ENCODE measurements around the gene S100A9. TPM values are rescaled to one million over a fixed set of nuclear protein-coding genes. Genes with fewer than 3 reads are reported as not detected.

S100A9 gene
- total RNA-seq, 1 experiment from 2014 or later = 0.33 TPM

DNA sequence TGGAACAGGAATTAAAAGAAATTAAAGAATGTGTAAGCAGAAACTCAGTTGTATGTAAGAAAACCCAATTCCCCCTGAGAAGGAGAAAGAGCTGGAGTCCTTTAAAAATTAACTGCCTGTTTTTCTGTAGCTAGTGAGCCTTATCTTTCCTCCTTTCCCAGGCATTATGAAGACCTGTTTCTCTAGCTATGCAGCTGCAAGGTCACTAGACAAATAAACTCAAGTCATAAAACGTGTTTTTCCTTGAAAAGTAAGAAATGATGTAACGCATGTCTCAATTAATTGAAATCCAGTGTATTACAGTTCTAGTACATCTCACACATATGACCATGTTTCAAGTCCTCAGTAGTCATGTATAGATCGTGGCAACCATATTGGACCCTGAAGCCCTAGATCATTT is 12.5 kb downstream of the S100A9 start:
- DNase-seq (ENCODE audit: low spot score) (no peak), ATAC-seq (no peak)
- TF ChIP-seq CBFB (CRISPR knock-in tag; IDR thresholded peaks at IDR 0.05; ENCODE audit: low read depth) (no peak), FOXJ3 (CRISPR knock-in tag; IDR thresholded peaks at IDR 0.05; ENCODE audit: borderline replicate concordance) (no peak), ZNF232 (CRISPR knock-in tag; IDR thresholded peaks at IDR 0.05) (no peak), ZNF416 (CRISPR knock-in tag; IDR thresholded peaks at IDR 0.05) (no peak), JAZF1 (CRISPR knock-in tag; IDR thresholded peaks at IDR 0.05) (no peak), ZNF423 (CRISPR knock-in tag; IDR thresholded peaks at IDR 0.05) (no peak), NFATC4 (CRISPR knock-in tag; IDR thresholded peaks at IDR 0.05) (no peak), ZNF671 (CRISPR knock-in tag; IDR thresholded peaks at IDR 0.05) (no peak), ZBTB21 (CRISPR knock-in tag; IDR thresholded peaks at IDR 0.05; ENCODE audit: borderline replicate concordance) (no peak), GTF2I (CRISPR knock-in tag; conservative IDR thresholded peaks at IDR 0.05) (no peak), SMAD4 (CRISPR knock-in tag; IDR thresholded peaks at IDR 0.05) (no peak), ZNF263 (CRISPR knock-in tag; IDR thresholded peaks at IDR 0.05; ENCODE audit: low read depth) (no peak), ETV6 (CRISPR knock-in tag; IDR thresholded peaks at IDR 0.05) (no peak), NFE2L1 (CRISPR knock-in tag; IDR thresholded peaks at IDR 0.05) (no peak), OVOL2 (CRISPR knock-in tag; IDR thresholded peaks at IDR 0.05; ENCODE audit: borderline replicate concordance) (no peak), MXD4 (CRISPR knock-in tag; IDR thresholded peaks at IDR 0.05; ENCODE audit: borderline replicate concordance) (no peak)
- TF ChIP-seq, protein P1, sequence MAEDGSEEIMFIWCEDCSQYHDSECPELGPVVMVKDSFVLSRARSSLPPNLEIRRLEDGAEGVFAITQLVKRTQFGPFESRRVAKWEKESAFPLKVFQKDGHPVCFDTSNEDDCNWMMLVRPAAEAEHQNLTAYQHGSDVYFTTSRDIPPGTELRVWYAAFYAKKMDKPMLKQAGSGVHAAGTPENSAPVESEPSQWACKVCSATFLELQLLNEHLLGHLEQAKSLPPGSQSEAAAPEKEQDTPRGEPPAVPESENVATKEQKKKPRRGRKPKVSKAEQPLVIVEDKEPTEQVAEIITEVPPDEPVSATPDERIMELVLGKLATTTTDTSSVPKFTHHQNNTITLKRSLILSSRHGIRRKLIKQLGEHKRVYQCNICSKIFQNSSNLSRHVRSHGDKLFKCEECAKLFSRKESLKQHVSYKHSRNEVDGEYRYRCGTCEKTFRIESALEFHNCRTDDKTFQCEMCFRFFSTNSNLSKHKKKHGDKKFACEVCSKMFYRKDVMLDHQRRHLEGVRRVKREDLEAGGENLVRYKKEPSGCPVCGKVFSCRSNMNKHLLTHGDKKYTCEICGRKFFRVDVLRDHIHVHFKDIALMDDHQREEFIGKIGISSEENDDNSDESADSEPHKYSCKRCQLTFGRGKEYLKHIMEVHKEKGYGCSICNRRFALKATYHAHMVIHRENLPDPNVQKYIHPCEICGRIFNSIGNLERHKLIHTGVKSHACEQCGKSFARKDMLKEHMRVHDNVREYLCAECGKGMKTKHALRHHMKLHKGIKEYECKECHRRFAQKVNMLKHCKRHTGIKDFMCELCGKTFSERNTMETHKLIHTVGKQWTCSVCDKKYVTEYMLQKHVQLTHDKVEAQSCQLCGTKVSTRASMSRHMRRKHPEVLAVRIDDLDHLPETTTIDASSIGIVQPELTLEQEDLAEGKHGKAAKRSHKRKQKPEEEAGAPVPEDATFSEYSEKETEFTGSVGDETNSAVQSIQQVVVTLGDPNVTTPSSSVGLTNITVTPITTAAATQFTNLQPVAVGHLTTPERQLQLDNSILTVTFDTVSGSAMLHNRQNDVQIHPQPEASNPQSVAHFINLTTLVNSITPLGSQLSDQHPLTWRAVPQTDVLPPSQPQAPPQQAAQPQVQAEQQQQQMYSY (CRISPR knock-in tag; IDR thresholded peaks at IDR 0.05) = no peak
- TF ChIP-seq, protein P2, sequence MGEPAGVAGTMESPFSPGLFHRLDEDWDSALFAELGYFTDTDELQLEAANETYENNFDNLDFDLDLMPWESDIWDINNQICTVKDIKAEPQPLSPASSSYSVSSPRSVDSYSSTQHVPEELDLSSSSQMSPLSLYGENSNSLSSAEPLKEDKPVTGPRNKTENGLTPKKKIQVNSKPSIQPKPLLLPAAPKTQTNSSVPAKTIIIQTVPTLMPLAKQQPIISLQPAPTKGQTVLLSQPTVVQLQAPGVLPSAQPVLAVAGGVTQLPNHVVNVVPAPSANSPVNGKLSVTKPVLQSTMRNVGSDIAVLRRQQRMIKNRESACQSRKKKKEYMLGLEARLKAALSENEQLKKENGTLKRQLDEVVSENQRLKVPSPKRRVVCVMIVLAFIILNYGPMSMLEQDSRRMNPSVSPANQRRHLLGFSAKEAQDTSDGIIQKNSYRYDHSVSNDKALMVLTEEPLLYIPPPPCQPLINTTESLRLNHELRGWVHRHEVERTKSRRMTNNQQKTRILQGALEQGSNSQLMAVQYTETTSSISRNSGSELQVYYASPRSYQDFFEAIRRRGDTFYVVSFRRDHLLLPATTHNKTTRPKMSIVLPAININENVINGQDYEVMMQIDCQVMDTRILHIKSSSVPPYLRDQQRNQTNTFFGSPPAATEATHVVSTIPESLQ (CRISPR knock-in tag; IDR thresholded peaks at IDR 0.05) = no peak
- TF ChIP-seq, protein P3, sequence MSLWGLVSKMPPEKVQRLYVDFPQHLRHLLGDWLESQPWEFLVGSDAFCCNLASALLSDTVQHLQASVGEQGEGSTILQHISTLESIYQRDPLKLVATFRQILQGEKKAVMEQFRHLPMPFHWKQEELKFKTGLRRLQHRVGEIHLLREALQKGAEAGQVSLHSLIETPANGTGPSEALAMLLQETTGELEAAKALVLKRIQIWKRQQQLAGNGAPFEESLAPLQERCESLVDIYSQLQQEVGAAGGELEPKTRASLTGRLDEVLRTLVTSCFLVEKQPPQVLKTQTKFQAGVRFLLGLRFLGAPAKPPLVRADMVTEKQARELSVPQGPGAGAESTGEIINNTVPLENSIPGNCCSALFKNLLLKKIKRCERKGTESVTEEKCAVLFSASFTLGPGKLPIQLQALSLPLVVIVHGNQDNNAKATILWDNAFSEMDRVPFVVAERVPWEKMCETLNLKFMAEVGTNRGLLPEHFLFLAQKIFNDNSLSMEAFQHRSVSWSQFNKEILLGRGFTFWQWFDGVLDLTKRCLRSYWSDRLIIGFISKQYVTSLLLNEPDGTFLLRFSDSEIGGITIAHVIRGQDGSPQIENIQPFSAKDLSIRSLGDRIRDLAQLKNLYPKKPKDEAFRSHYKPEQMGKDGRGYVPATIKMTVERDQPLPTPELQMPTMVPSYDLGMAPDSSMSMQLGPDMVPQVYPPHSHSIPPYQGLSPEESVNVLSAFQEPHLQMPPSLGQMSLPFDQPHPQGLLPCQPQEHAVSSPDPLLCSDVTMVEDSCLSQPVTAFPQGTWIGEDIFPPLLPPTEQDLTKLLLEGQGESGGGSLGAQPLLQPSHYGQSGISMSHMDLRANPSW (CRISPR knock-in tag; conservative IDR thresholded peaks at IDR 0.05; ENCODE audit: low read depth) = no peak
- ChIA-PET POLR2A (no interaction called here), CTCF (no interaction called here)
- Mint-ChIP-seq H3K9me3 (peaks cover 6% of the 10 kb centered on the region), H3K4me1 (no peaks in the 10 kb centered on the region), H3K27me3 (ENCODE audit: low read depth) (peaks cover 9% of the 10 kb centered on the region; the same call in 1 of the 2 replicates), H3K36me3 (no peaks in the 10 kb centered on the region), H3K4me3 (no peak overlapping the region), H3K27ac (no peak overlapping the region)

DNA sequence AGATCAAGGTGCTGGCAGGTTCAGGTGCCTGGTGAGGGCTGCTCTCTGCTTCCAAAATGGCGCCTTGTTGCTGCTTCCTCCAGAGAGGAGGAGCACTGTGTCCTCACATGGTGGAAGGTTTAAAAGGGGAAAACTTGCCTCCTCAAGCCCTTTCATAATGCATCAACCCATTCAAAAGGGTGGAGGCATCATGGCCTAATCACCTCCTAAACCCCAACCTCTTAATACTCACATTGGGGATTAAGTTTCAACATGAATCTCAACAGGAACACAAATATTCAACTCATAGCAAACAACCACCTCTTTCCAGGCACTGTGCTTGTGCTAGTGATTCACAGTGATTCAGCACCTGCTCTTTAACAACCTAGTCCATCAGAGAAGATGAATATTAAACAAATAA is 13.6 kb downstream of the S100A9 start:
- no peak overlapping the region for H3K27ac Mint-ChIP-seq
- no peak for ATAC-seq

More for the DNA sequence above, 13.6 kb downstream of the S100A9 start:
- Mint-ChIP-seq H3K36me3 (no peaks in the 10 kb centered on the region), H3K27me3 (ENCODE audit: low read depth) (peaks cover 9% of the 10 kb centered on the region), H3K9me3 (peaks cover 6% of the 10 kb centered on the region), H3K4me3 (no peak overlapping the region), H3K4me1 (no peaks in the 10 kb centered on the region)
- POLR2A ChIA-PET = no interaction called here
- TF ChIP-seq, protein P4, sequence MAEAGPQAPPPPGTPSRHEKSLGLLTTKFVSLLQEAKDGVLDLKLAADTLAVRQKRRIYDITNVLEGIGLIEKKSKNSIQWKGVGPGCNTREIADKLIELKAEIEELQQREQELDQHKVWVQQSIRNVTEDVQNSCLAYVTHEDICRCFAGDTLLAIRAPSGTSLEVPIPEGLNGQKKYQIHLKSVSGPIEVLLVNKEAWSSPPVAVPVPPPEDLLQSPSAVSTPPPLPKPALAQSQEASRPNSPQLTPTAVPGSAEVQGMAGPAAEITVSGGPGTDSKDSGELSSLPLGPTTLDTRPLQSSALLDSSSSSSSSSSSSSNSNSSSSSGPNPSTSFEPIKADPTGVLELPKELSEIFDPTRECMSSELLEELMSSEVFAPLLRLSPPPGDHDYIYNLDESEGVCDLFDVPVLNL (CRISPR knock-in tag; IDR thresholded peaks at IDR 0.05; ENCODE audit: borderline replicate concordance, low read depth) = no peak
- TF ChIP-seq, protein P5, sequence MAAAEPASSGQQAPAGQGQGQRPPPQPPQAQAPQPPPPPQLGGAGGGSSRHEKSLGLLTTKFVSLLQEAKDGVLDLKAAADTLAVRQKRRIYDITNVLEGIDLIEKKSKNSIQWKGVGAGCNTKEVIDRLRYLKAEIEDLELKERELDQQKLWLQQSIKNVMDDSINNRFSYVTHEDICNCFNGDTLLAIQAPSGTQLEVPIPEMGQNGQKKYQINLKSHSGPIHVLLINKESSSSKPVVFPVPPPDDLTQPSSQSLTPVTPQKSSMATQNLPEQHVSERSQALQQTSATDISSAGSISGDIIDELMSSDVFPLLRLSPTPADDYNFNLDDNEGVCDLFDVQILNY (CRISPR knock-in tag; IDR thresholded peaks at IDR 0.05) = no peak
- TF ChIP-seq, protein P1 (CRISPR knock-in tag; IDR thresholded peaks at IDR 0.05) = no peak
- DNase-seq (ENCODE audit: low spot score) = no peak
- CTCF ChIA-PET = no interaction called here
